ENCODE measurements around the gene NUDT22. TPM values are rescaled to one million over a fixed set of nuclear protein-coding genes. Genes with fewer than 3 reads are reported as not detected.

NUDT22 gene
- total and polyA plus RNA-seq, 5 experiments from 2014 or later, result 43.4 to 83.8 (median 50.4) TPM

DNA sequence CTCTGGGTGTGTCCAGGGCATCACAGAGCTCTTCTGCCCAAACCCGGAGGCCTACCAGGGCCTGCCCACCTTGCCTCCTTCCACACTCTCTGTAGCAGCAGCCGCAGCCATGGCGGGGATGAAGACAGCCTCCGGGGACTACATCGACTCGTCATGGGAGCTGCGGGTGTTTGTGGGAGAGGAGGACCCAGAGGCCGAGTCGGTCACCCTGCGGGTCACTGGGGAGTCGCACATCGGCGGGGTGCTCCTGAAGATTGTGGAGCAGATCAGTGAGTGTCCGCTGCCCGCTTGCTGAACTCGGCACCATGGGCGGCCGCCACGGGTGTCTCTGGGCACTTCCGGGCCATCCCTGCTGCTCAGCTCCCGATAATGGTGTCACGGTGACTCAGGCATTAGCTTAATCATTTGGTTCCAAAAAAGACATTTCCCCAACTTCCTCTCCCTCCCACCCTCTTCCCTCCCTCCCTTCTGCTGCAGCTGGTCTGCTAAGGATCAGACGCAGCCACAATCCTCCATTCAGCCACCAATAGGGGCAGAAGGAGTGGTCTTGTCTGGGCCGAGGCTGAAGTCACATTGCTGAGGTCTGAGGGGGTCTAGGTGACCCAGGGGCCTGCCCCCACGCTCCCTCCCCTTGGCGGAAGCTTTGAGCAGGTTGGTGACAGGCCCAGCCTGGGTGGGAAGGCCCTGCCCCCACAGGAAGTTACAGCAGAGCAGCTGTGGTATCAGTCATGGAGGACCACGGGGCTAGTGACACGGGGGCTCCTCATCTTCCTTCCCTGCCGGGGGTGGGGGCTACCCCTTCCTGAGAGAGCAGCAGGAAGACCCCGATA is 18.6 kb upstream of the NUDT22 start:
- Mint-ChIP-seq H3K4me3 (peak overlapping the region; percentile 88 to 96 (median 94)), H3K36me3 (peaks cover 2 to 57% (median 4%) of the 10 kb centered on the region in 3 donors), H3K27me3 (no peaks in the 10 kb centered on the region)

DNA sequence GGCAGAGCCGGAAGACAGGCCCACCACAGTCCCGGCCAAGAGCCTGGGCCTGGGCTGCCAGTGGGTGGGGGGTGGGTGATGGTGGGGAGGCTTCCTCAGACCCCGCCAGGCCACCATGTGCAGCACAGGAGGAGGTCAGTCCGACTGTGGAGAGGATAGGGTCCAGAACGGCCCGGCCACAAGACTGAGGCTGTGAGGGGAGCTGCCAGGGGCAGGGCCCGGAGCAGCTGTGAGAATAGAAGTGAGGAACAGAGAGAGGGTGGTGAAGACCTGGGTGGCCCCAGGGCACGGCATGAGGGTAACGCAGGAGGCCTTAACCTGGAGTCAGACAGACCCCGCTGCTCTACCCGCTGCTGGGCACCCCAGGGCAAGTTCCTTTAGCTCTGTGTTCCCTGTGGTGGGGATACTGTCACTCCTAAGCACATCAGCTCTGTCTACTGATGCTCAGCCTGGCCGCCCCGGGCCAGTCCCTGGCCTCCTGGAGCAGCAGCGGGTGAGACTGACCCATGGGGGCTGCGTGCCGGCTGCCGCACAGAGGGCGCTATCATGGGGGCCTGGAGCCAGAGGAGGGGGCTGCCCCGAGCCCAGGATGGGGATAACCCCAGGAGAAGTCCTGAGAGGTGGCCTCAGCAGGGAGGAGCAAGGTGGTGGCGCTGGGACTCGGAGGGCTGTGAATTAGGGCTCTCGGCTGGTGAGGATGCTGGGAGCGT is 17.8 kb upstream of the NUDT22 start:
- no peaks in the 10 kb centered on the region for H3K27me3 Mint-ChIP-seq
- ATAC-seq (peak in 1 of 2 donors; percentile 4), DNase-seq (no peak)
- H3K4me3 Mint-ChIP-seq, result peak overlapping the region; percentile 88 to 96 (median 94)
- H3K36me3 Mint-ChIP-seq, result peaks cover 2 to 56% (median 4%) of the 10 kb centered on the region in 3 donors
- H3K4me1 Mint-ChIP-seq, result peaks cover 24 to 67% (median 56%) of the 10 kb centered on the region in 4 donors
- no peaks in the 10 kb centered on the region for H3K9me3 Mint-ChIP-seq
- POLR2A ChIA-PET, result interaction anchor here (0.5 to 10.7 kb wide), 14 partner anchors 10 to 1555 kb away, joined by 3 to 290 read pairs (median 28); partner anchors contain the start of genes BAD, CATSPERZ, DNAJC4 and ESRRA
- peak overlapping the region; percentile 89 to 97 (median 94) for H3K27ac Mint-ChIP-seq

More for the DNA sequence above, 18.6 kb upstream of the NUDT22 start:
- Mint-ChIP-seq H3K4me1 (peaks cover 26 to 63% (median 54%) of the 10 kb centered on the region in 4 donors), H3K27ac (peak overlapping the region; percentile 89 to 97 (median 94)), H3K9me3 (no peaks in the 10 kb centered on the region)
- ATAC-seq (peak; percentile 58 to 75), DNase-seq (peak; percentile 37 to 89 (median 70))
- POLR2A ChIA-PET, result interaction anchor here (0.5 to 10.7 kb wide), 18 partner anchors 10 to 1555 kb away, joined by 3 to 290 read pairs (median 9); partner anchors contain the start of genes BAD, CATSPERZ, DNAJC4 and ESRRA

DNA sequence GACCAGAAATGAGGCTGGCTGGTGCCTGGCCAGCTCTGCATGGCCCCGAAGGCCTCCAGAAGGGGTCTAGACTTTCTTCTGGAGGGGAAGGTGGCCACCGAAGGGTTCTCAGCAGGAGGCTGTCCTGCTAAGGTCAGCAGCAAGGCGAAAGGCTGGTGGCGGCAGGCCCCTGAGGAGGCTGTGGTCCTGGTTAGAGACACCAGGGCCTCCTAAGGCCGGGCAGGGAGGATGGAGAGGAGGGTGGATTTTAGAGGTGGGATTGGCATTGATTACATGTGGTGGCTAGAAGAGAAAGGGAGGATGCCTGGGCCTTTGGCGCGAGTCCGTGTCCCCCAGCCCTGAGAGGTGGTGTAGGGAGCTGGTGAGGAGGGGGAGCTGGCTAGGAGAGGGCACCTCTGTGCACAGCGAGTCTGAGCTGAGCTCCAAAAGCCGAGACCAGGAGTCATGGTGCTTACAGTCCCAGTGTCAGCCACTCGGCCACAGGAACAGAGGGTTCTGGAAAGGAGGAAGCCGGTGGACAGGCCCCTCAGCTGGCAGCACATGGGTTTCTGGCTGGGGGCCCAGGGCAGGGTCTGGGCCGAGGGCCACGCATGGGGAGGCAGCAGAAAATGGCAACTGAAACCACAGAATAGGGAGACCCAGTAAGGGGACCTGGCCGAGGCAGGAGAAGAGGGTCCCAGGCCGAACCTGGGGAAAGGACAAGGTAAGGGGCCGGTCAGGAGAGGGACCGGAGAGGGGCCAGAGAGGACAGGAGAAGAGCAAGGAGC is 17.1 kb upstream of the NUDT22 start:
- H3K4me1 Mint-ChIP-seq, result peaks cover 22 to 60% (median 55%) of the 10 kb centered on the region in 4 donors
- H3K27me3 Mint-ChIP-seq, result no peaks in the 10 kb centered on the region
- H3K27ac Mint-ChIP-seq, result peak overlapping the region; percentile 82 to 97 (median 92)
- no peaks in the 10 kb centered on the region for H3K9me3 Mint-ChIP-seq
- DNase-seq (no peak), ATAC-seq (no peak)
- H3K4me3 Mint-ChIP-seq, result peak overlapping the region in 9 of 10 donors; percentile 36 to 96 (median 59)
- peaks cover 2 to 53% (median 4%) of the 10 kb centered on the region in 3 donors for H3K36me3 Mint-ChIP-seq
- POLR2A ChIA-PET, result interaction anchor here (0.8 to 10.7 kb wide), 10 partner anchors 9 to 95 kb away, joined by 3 to 290 read pairs (median 70); partner anchors contain the start of genes BAD, CATSPERZ, DNAJC4 and ESRRA

DNA sequence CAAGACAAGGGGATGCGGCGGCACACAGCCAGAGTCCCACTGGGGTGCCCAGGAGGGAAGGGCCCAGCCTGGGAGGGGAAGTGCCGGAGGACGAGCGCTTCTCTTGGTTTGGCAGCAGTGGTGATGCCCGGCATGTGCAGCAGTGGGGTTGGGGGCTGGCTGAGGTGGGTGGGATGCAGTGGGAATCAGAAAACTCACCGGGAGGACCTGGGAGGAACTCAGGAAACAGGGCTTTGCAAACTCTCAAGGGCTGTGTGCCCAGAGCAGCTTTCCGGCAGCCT is 16.6 kb upstream of the NUDT22 start:
- ATAC-seq (no peak), DNase-seq (no peak)
- POLR2A ChIA-PET, result interaction anchor here (0.8 to 10.7 kb wide), 4 partner anchors 20 to 36 kb away, joined by 3 to 290 read pairs (median 3); partner anchors contain the start of genes DNAJC4, NUDT22, TRPT1 and VEGFB
- Mint-ChIP-seq H3K27ac (peak overlapping the region in 8 of 10 donors; percentile 15 to 94 (median 86)), H3K9me3 (no peaks in the 10 kb centered on the region), H3K4me3 (peak overlapping the region in 3 of 10 donors; percentile 18 to 54 (median 28)), H3K36me3 (peaks cover 0 to 53% (median under 1%) of the 10 kb centered on the region in 3 donors), H3K4me1 (peaks cover 19 to 55% (median 50%) of the 10 kb centered on the region in 4 donors), H3K27me3 (no peaks in the 10 kb centered on the region)

DNA sequence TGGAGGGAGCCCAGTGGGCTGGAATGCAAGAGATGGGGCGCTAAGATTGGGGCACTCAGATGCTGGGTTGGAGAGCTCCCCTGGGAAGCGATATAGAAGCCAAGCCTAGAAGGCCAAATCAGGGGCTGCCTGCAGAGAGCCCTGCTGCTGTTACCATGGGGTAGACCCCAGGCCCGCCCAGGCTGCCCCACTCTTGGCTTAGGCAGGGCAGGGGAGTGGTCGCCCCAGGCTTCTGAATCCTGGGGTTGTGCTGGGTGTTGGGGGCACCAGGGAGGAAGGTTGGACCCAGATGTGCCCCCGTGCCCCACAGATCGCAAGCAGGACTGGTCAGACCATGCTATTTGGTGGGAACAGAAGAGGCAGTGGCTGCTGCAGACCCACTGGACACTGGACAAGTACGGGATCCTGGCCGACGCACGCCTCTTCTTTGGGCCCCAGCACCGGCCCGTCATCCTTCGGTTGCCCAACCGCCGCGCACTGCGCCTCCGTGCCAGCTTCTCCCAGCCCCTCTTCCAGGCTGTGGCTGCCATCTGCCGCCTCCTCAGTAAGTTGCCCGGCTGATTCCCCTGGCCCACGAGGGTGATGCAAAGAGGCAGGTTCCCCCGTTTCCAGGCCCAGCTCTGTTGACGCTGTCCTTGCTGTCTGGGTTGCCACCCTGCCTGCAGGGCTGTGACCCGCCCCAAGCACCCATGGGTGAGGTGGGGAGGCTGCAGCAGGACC is 15.6 kb upstream of the NUDT22 start:
- ATAC-seq (no peak), DNase-seq (no peak)
- POLR2A ChIA-PET, result interaction anchor here (1.1 to 10.7 kb wide), 3 partner anchors 19 to 35 kb away, joined by 3 to 290 read pairs (median 3); partner anchors contain the start of genes DNAJC4, NUDT22, TRPT1 and VEGFB
- peaks cover 18 to 52% (median 46%) of the 10 kb centered on the region in 4 donors for H3K4me1 Mint-ChIP-seq
- peak overlapping the region in 4 of 10 donors; percentile 11 to 52 (median 26) for H3K27ac Mint-ChIP-seq
- H3K27me3 Mint-ChIP-seq, result no peaks in the 10 kb centered on the region
- H3K9me3 Mint-ChIP-seq, result no peaks in the 10 kb centered on the region
- no peak overlapping the region for H3K4me3 Mint-ChIP-seq
- peaks cover 0 to 60% (median 0%) of the 10 kb centered on the region in 3 donors for H3K36me3 Mint-ChIP-seq

DNA sequence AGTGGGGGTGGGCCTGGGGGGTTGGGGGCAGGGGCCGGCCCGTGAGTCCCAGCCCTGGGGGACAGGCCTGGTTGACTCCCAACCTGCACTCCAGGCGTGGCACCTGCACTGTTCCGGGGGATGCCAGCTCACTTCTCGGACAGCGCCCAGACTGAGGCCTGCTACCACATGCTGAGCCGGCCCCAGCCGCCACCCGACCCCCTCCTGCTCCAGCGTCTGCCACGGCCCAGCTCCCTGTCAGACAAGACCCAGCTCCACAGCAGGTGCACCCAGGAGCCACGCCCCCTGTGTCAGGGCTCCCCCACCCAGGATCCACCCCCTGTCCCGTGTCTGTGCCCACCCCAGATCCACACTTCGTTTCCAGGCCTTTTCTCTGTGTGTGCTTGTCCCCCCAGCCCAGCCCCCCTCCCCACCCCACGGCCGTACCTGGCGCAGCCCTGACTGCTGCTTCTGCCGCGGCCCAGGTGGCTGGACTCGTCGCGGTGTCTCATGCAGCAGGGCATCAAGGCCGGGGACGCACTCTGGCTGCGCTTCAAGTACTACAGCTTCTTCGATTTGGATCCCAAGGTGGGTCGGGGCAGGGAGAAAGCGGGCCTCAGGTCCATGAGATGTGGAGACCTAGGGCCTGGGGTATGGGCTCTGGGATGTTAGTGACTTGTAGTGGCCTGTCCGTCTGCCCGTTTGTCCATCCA is 14.7 kb upstream of the NUDT22 start:
- peak overlapping the region in 3 of 10 donors; percentile 19 to 83 (median 46) for H3K27ac Mint-ChIP-seq
- no peak for ATAC-seq
- no peak for DNase-seq
- peaks cover 0 to 68% (median 0%) of the 10 kb centered on the region in 3 donors for H3K36me3 Mint-ChIP-seq
- POLR2A ChIA-PET, result interaction anchor here (1.7 to 10.7 kb wide), 2 partner anchors 18 to 26 kb away, joined by 7 to 290 read pairs; partner anchors contain the start of genes DNAJC4, NUDT22, STIP1 and TRPT1
- H3K9me3 Mint-ChIP-seq, result no peaks in the 10 kb centered on the region
- peaks cover 16 to 43% (median 39%) of the 10 kb centered on the region in 4 donors for H3K4me1 Mint-ChIP-seq
- H3K27me3 Mint-ChIP-seq, result no peaks in the 10 kb centered on the region
- no peak overlapping the region for H3K4me3 Mint-ChIP-seq

DNA sequence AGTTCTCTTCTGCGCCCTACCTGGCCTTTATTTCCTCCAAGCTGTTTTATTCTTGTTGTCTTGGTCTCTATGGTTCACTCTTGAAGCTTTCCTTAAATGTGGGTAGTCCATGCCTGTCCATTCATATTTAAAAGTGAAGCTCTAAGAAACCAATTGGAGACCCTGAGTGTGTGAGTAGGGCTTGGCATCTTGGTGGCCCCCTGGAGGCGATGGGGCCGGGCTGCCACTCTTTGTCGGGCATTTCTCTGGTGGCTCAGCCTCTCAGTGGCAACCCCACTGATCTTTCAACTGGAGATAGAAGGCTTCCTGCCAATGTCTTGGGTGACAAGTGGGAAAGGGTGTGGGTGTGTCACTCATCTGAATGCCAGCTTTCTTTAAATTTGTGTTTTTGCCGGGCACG is 9.2 kb upstream of the NUDT22 start:
- Mint-ChIP-seq H3K36me3 (peaks cover 0 to 68% (median 0%) of the 10 kb centered on the region in 3 donors), H3K9me3 (no peaks in the 10 kb centered on the region), H3K4me1 (peaks cover 7 to 29% (median 25%) of the 10 kb centered on the region in 4 donors), H3K27me3 (no peaks in the 10 kb centered on the region), H3K4me3 (no peak overlapping the region), H3K27ac (peak overlapping the region in 5 of 10 donors; percentile 40 to 86 (median 71))
- POLR2A ChIA-PET, result interaction anchor here (0.7 to 7.2 kb wide), 11 partner anchors 8 to 1363 kb away, joined by 3 to 83 read pairs (median 4); partner anchors contain the start of genes DNAJC4, FERMT3, NUDT22 and TRPT1
- ATAC-seq (peak; percentile 63 to 75), DNase-seq (peak in 1 of 10 donors; percentile 24)

DNA sequence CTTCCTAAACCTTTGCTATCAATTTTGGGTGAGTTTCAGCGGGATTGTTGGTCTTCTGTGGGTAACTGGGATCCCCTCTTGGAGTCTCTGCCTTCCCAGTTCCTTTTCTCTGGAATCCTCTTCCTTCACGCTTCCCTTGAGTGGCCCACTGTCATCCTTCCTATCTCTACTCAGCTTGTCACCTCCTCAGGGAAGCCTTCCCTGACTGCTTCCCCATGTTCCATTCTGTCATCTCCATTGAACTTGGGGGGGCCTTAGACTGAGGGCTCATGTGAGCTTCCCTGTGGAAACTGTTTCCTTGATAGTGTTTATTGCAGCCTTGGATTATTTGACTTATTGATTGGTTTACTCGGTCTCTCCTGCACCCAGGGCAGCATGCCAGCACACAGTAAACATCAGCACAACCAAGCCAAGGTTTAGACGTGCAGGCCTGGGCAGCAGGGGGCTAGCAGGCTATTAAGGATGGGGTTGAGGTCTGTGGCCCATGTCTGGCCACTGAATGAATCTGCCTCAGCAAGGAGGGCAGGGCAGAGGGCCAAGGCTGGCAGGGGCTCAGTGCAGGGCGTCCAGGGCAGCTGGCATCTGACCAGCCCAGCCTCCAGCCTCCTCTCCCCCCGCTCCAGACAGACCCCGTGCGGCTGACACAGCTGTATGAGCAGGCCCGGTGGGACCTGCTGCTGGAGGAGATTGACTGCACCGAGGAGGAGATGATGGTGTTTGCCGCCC is 7.3 kb upstream of the NUDT22 start:
- peak overlapping the region in 7 of 10 donors; percentile 19 to 76 (median 38) for H3K27ac Mint-ChIP-seq
- no peak overlapping the region for H3K4me3 Mint-ChIP-seq
- ATAC-seq (no peak), DNase-seq (no peak)
- POLR2A ChIA-PET, result interaction anchor here (0.8 to 7.2 kb wide), 2 partner anchors 13 to 33 kb away, joined by 3 to 83 read pairs; partner anchors contain the start of genes FERMT3 and STIP1
- peaks cover 0 to 59% (median 0%) of the 10 kb centered on the region in 3 donors for H3K36me3 Mint-ChIP-seq
- H3K27me3 Mint-ChIP-seq, result no peaks in the 10 kb centered on the region
- H3K9me3 Mint-ChIP-seq, result no peaks in the 10 kb centered on the region
- H3K4me1 Mint-ChIP-seq, result peaks cover 7 to 21% (median 14%) of the 10 kb centered on the region in 4 donors

DNA sequence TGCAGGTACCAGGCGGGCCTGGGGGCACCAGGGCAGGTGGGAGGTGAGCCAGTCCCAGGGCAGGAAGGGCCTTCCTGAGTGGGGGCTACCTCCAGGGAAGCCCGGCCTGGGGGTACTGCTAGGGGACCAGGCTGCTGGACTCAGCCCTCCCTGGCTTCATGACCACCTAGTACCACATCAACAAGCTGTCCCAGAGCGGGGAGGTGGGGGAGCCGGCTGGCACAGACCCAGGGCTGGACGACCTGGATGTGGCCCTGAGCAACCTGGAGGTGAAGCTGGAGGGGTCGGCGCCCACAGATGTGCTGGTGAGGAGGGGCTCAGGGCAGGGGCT is 6.8 kb upstream of the NUDT22 start:
- no peak overlapping the region for H3K27ac Mint-ChIP-seq
- peaks cover 0 to 54% (median 0%) of the 10 kb centered on the region in 3 donors for H3K36me3 Mint-ChIP-seq
- H3K4me3 Mint-ChIP-seq, result no peak overlapping the region
- no peaks in the 10 kb centered on the region for H3K27me3 Mint-ChIP-seq
- DNase-seq, result no peak
- H3K9me3 Mint-ChIP-seq, result no peaks in the 10 kb centered on the region
- ATAC-seq, result no peak
- H3K4me1 Mint-ChIP-seq, result peaks cover 7 to 18% (median 14%) of the 10 kb centered on the region in 4 donors
- POLR2A ChIA-PET, result interaction anchor here (0.6 to 7.2 kb wide), 2 partner anchors 13 to 30 kb away, joined by 3 to 83 read pairs; partner anchors contain the start of gene FERMT3

DNA sequence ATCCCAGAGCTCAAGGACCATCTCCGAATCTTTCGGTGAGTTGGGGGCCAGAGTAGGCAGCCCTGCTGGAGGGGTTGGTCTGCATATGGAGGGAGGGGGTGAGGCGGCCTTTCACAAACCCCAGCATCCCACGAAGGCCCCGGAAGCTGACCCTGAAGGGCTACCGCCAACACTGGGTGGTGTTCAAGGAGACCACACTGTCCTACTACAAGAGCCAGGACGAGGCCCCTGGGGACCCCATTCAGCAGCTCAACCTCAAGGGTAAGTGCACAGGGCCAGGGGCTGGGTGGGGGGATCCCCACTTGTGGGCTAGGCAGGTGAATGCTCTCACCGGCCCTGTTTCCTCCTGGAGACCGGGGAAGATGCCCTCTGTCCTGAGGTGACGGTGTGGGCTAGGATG is 6.3 kb upstream of the NUDT22 start:
- H3K4me3 Mint-ChIP-seq, result no peak overlapping the region
- ATAC-seq, result no peak
- H3K4me1 Mint-ChIP-seq, result peaks cover 7 to 18% (median 15%) of the 10 kb centered on the region in 4 donors
- no peak for DNase-seq
- no peaks in the 10 kb centered on the region for H3K27me3 Mint-ChIP-seq
- H3K9me3 Mint-ChIP-seq, result no peaks in the 10 kb centered on the region
- peak overlapping the region in 1 of 10 donors; percentile 7 for H3K27ac Mint-ChIP-seq
- POLR2A ChIA-PET, result interaction anchor here (0.6 to 7.2 kb wide), 3 partner anchors 8 to 31 kb away, joined by 3 to 83 read pairs (median 3); partner anchors contain the start of gene FERMT3
- peaks cover 0 to 50% (median 0%) of the 10 kb centered on the region in 3 donors for H3K36me3 Mint-ChIP-seq
